GM21723 (cell line): ENCODE results near the gene C12orf43.

Experiments used
- ATAC-seq: cut with Tn5 transposase; IDR thresholded peaks from one replicate; pipeline ENCODE4 v1.9.1; 2021; ENCODE audit warnings: mild to moderate bottlenecking, moderate library complexity; ENCODE audit not compliant: unreplicated experiment

C12orf43 gene

GRCh38 chr12:121001060-121001459, 15.2 kb downstream of the C12orf43 start:
- no peak for ATAC-seq

DNA sequence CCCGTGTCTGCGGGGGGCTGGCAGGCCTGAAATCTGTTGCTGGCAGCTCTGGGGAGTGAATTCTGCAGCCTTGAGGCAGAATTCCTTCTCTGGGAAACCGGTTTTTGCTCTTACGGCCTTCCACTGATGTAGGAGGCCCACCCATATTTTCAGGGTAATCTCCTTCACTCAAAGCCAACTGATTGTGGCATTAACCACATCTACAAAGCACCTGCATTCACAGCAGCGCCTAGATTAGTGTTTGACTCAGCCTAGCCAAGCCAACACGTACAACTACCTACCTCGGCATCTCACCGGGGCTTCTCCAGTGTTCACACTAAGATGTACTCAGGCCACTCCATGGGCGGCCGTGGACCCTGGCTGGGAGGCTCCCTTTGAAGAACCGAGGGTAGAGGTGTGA, 15.8 kb downstream of the C12orf43 start:
- no peak for ATAC-seq

DNA sequence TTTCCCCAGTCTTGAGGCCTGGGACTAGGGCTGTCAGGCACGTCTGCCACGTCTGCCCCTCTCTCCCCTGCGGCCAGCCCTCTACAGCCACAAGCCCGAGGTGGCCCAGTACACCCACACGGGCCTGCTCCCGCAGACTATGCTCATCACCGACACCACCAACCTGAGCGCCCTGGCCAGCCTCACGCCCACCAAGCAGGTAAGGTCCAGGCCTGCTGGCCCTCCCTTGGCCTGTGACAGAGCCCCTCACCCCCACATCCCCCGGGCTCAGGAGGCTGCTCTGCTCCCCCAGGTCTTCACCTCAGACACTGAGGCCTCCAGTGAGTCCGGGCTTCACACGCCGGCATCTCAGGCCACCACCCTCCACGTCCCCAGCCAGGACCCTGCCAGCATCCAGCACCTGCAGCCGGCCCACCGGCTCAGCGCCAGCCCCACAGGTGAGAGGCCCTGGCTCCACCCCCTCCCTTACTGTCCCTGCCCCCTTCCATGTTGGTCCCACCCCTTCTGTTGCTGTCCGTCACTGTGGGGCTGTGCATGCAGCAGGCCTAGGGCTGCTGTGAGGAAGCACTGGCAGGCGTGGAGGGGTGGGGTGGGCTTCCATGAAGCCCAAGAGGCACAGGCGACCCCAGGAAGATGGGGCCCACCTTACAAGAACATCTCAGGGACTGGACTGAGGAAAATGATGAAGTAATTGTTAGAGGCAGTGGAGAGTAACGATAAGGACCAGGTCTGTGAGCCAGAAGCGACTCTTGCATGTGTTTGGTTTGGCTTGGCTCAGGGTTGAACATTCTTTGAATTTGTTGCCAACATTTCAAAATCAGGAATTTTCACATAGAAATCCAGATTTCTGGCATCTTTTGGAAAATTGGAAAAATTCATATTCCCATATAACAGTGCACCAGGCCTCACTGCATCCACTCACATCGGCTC, 16.8 kb downstream of the C12orf43 start:
- ATAC-seq = no peak

DNA sequence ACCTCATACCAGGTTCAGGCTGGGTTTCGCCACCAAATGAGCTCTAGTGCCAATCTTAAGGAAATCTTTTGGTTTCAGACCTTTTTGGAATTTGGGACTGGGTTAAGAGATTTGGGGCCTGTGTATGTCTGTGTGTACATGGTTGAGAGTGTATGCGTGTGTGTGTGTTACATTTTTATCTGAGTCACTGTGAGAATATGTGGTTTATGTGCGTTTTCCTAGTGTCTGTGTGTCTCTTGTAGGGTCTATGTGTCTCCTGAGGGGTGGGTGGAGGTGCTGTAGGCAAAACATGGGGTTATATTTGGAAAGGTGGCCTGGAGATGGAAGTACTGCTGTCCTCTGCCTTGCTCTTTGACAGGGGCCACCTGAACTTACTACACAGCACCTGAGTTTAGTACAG, 17.9 kb downstream of the C12orf43 start:
- ATAC-seq = no peak

GRCh38 chr12:120997448-120997847, 18.8 kb downstream of the C12orf43 start:
- no peak for ATAC-seq

DNA sequence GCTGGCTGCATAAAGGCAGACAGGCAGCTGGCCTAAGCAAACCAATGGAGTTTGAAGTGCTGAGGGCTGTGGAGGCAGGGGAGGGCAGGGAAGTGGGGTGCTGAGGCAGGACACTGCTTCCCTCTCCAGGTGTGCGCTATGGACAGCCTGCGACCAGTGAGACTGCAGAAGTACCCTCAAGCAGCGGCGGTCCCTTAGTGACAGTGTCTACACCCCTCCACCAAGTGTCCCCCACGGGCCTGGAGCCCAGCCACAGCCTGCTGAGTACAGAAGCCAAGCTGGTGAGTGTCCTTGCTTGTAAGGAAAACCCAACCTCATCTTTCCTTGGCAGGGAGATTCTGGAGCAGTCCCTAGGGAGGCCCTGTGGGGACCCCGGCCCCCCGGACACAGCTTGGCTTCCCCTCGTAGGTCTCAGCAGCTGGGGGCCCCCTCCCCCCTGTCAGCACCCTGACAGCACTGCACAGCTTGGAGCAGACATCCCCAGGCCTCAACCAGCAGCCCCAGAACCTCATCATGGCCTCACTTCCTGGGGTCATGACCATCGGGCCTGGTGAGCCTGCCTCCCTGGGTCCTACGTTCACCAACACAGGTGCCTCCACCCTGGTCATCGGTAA, 20.0 kb downstream of the C12orf43 start:
- ATAC-seq = no peak

GRCh38 chr12:120994589-120995337, 21.5 kb downstream of the C12orf43 start:
- ATAC-seq = no peak

DNA sequence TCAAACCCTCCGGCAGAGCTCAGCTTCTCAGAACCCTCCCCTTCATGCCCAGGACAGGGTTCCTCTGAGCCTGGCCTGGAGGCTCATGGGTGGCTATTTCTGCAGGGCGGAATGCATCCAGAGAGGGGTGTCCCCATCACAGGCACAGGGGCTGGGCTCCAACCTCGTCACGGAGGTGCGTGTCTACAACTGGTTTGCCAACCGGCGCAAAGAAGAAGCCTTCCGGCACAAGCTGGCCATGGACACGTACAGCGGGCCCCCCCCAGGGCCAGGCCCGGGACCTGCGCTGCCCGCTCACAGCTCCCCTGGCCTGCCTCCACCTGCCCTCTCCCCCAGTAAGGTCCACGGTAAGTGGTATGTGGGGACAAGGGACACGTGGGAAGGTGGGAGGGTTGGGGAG, 22.2 kb downstream of the C12orf43 start:
- no peak for ATAC-seq

GRCh38 chr12:120993496-120993895, 22.8 kb downstream of the C12orf43 start:
- ATAC-seq = no peak

DNA sequence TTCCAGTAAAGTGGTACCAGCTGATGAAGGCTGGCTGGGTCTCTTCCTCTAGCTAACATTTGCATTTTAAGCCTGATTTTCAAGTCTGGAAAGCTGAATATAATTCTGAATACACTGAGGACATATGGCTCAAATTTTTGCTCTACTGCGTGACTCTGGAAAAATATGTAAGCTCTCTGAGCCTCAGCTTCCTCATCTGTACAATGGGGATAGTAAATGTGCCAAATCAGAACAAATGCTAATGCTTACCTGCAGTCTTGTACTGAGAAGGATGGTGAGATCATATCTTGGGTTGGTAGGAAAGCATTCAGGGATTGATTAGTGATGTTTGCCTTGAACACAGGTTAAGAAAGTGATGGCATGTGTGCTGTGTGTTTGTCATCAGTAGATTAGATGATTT, 23.3 kb downstream of the C12orf43 start:
- no peak for ATAC-seq

DNA sequence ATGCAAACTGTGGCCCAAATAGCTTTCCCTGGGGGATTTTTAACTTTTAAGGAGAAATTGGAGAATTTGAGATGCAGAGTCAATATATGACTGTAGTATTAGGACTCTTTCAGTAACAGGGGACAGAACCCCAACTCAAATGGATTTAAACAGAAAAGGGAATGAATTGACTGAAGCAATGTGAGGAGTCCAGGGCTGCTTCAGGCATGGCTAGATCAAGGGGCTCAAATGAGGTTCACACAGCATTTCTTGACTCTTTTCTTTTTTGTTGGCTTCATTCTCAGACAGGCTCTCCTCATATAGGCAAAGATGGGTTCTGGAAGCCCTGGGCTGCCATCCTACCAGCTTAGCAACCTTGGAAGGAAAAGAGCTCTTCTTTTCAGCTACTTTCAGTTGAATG, 24.3 kb downstream of the C12orf43 start:
- ATAC-seq = no peak

DNA sequence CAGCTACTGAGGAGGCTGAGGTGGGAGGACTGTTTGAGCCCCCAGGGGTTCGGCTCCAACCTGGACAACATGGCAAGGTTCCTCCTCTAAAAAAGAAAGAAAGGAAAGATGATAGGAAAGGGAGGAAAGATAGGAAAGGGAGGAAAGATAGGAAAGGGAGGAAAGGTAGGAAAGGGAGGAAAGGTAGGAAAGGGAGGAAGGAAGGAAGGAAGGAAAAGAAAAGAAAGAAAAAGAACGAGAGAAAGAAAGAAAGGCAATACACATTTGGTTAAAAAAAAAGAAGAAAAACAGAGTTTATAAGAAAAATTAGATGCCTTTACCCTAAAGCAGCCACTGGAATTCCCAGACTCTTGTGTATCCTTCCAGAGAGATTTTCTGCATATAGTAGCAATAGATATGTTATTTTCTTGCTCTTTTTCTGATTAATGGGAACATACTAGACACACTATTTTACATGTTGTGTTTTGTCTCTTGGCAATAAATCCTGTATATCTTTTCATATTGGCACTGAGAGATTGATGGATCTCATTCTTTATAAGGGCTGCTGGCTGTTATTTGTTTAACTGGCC, 25.7 kb downstream of the C12orf43 start:
- no peak for ATAC-seq

DNA sequence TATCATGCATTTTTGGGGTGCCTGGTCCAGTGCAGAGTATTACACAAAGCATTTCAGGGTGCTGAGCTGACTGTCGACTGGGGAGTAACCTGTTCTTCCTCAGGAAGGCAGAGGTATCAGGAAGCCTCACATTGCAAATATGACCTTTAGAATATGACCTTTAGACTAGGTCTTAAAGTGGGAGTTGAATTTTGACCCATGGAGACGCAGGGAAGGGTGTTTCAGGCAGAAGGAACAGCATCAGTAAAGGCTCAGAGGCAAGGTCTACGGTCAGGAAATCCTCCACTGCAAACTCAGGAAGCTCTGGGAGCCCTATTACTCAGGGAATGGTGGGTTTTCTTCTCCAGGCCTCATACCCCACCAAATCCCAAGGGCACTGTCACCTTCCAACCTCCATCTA, 26.6 kb downstream of the C12orf43 start:
- no peak for ATAC-seq

- ATAC-seq = no peak
Observed at GRCh38 chr12:120988658-120989057, 27.6 kb downstream of the C12orf43 start.

GRCh38 chr12:120988234-120988633, 28.1 kb downstream of the C12orf43 start:
- ATAC-seq = no peak

- no peak for ATAC-seq
Observed at GRCh38 chr12:120984351-120984898, 31.9 kb downstream of the C12orf43 start.

DNA sequence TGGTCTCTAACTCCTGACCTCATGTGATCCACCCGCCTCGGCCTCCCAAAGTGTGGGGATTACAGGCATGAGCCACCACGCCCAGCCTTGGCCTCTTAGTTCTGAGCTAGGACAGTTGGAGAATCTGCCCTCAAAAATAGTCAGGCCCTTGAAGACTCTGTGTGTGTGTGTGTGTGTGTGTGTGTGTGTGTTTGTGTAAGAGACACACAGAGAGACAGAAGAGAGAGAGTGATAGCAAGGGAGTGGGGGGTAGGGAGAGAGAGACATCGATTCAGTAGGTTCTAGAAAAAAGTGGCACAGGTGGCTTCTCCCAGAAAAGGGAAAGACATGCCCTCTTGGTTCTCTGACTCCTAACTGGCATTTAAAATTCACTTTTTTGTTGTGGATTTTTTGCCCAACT, 32.5 kb downstream of the C12orf43 start:
- ATAC-seq = no peak

GRCh38 chr12:120982659-120983058, 33.6 kb downstream of the C12orf43 start:
- no peak for ATAC-seq

DNA sequence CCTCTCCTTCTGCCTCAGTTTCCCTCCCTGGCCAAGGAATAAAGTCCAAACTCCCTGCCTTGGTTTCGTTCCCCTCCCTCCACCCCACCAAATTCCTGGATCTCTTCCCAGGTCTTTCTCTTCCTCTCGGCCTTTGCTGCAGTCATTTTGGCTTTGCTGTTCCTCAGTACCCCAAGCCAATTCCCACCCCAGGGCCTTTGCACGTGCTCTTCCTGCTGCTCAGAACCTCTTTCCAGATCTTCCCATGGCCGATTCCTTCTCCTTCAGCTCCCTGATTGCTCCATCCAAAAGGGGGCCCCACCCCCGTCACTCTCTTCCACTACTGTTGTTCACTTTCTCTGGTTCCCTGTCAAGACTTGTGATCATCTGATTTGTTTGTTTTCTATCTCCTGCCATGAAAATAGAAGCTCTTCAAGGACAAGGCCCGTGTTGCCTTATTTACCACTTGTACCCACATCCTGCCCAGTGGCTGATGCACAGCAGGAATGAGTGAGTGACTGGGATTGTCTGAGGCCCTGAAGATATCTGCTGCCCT, 34.8 kb downstream of the C12orf43 start:
- no peak for ATAC-seq

DNA sequence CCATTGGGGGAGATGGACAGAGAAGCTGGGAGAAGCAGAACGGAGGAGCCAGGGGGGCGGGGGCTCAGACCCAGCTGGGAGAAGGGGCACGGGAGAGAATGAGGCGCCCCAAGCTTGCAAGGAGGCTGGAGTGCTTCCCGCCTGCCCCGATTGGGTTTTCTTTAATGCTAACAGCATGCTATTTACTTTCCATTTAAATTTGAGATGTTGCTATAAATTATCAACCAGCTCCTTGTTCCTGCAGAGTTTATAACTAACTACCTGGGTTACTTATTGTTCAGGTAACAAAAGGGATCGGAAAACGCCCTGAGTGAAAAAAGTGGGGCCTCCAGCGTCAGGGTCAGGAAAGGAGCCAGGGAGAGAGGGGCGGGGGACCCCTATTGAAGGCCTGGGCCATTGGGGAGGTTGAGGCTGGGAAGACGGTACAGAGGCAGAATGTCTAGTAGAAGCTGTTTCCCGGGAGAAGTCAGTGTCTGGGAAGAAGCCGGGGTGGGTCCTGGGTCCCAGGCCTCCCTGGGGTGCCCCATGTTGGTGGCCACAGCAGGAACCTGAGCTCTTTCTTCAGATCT, 35.4 kb downstream of the C12orf43 start:
- ATAC-seq = no peak
